Measurements from ENCODE around the gene GIN1.
"Not testable (repeated sequence)": the region's sequence is repeated elsewhere in the genome, so short reads cannot be mapped to it uniquely, and the experiment has no call there.

Gene GIN1

GRCh38 chr5:103110403-103110802 lies 9.5 kb downstream of the GIN1 start:
- no peak for DNase-seq

GRCh38 chr5:103109277-103109676 lies 10.7 kb downstream of the GIN1 start:
- no peak for DNase-seq

- no peak for DNase-seq
These were observed 11.9 kb downstream of the GIN1 start for GRCh38 chr5:103108086-103108485.

GRCh38 chr5:103102234-103102633 lies 17.7 kb downstream of the GIN1 start:
- DNase-seq: no peak

GRCh38 chr5:103101079-103101750 lies 18.7 kb downstream of the GIN1 start:
- DNase-seq: peak in 1 of 5 experiments; percentile 7

GRCh38 chr5:103098993-103099392 lies 20.9 kb downstream of the GIN1 start:
- DNase-seq: peak in 1 of 5 experiments; percentile 5

- no peak for DNase-seq
These were observed 25.2 kb downstream of the GIN1 start for GRCh38 chr5:103094737-103095136.

- no peak for DNase-seq
These were observed 26.2 kb downstream of the GIN1 start for GRCh38 chr5:103093727-103094126.

GRCh38 chr5:103092676-103093075 lies 27.3 kb downstream of the GIN1 start:
- no peak for DNase-seq

- DNase-seq: no peak
These were observed 29.1 kb downstream of the GIN1 start for GRCh38 chr5:103090791-103091190.

- DNase-seq: no peak
These were observed 30.7 kb downstream of the GIN1 start for GRCh38 chr5:103089272-103089671.

- no peak for DNase-seq
These were observed 33.4 kb downstream of the GIN1 start for GRCh38 chr5:103086547-103086946.

- no peak for DNase-seq
These were observed 40.1 kb downstream of the GIN1 start for GRCh38 chr5:103079796-103080195.

- DNase-seq: no peak
These were observed 44.5 kb downstream of the GIN1 start for GRCh38 chr5:103075442-103075841.

GRCh38 chr5:103073500-103073899 lies 46.4 kb downstream of the GIN1 start:
- DNase-seq: not testable (repeated sequence)

GRCh38 chr5:103066326-103066725 lies 53.6 kb downstream of the GIN1 start:
- peak in 1 of 5 experiments; percentile 17 for DNase-seq

GRCh38 chr5:103060424-103060954 lies 59.4 kb downstream of the GIN1 start:
- no peak for DNase-seq

- DNase-seq: no peak
These were observed 60.4 kb downstream of the GIN1 start for GRCh38 chr5:103059525-103059924.

GRCh38 chr5:103057208-103058130 lies 62.5 kb downstream of the GIN1 start:
- DNase-seq: no peak

GRCh38 chr5:103046706-103047105 lies 73.2 kb downstream of the GIN1 start:
- DNase-seq: not testable (repeated sequence)

GRCh38 chr5:103041071-103041676 lies 78.8 kb downstream of the GIN1 start:
- peak in 2 of 5 experiments; percentile 2 to 29 for DNase-seq

- DNase-seq: no peak
These were observed 82.1 kb downstream of the GIN1 start for GRCh38 chr5:103037673-103038455.
